ENCODE data around the gene TRPC4AP. TPM values are rescaled to one million over a fixed set of nuclear protein-coding genes. Genes with fewer than 3 reads are reported as not detected.
"Not testable (repeated sequence)": the region's sequence is repeated elsewhere in the genome, so short reads cannot be mapped to it uniquely, and the experiment has no call there.

The TRPC4AP gene
- total RNA-seq, 3 donors from 2014 or later (not counting 1 experiment from before 2014, with no cell fraction given): 72.3 to 79.0 (median 74.4) TPM

DNA sequence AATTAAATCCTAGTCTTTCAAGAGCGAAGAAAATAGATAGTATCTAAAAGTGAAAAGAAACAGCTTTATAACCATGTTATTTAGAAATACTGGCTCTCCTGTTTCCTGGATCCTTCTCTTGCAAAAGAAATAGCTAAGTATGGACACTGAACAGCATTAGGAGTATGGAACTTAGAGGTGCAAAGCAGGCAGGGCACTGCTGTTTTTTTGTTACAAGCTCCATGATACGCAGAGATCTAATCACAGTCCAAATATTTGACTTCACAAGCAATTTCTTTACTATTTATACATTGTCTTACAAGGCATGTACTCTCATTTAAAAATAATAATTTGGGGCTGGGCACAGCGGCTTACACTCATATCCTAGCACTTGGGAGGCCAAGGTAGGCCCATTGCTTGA lies 7.6 kb downstream of the TRPC4AP start:
- no peaks in the 10 kb centered on the region for H3K36me3 Mint-ChIP-seq
- DNase-seq (no peak), ATAC-seq (no peak)
- no peaks in the 10 kb centered on the region for H3K9me3 Mint-ChIP-seq
- Histone ChIP-seq H3K36me3 (ENCODE audit: control insufficient read depth, insufficient read depth, low read length) (peaks cover 5% of the 10 kb centered on the region), H3K4me1 (ENCODE audit: control insufficient read depth, insufficient read depth, low read length) (peaks cover 19% of the 10 kb centered on the region), H3K27ac (ENCODE audit: low read length) (peak overlapping the region; percentile 1), H3K9me3 (ENCODE audit: control insufficient read depth, insufficient read depth, low read length) (no peaks in the 10 kb centered on the region), H3K4me3 (ENCODE audit: low read length) (no peak overlapping the region), H3K27me3 (ENCODE audit: control insufficient read depth, insufficient read depth, low read length) (no peaks in the 10 kb centered on the region)
- intact Hi-C loops (cut with micrococcal nuclease): no loop called here
- H3K27ac Mint-ChIP-seq: peak overlapping the region; percentile 74 to 80
- TF ChIP-seq, protein P1, sequence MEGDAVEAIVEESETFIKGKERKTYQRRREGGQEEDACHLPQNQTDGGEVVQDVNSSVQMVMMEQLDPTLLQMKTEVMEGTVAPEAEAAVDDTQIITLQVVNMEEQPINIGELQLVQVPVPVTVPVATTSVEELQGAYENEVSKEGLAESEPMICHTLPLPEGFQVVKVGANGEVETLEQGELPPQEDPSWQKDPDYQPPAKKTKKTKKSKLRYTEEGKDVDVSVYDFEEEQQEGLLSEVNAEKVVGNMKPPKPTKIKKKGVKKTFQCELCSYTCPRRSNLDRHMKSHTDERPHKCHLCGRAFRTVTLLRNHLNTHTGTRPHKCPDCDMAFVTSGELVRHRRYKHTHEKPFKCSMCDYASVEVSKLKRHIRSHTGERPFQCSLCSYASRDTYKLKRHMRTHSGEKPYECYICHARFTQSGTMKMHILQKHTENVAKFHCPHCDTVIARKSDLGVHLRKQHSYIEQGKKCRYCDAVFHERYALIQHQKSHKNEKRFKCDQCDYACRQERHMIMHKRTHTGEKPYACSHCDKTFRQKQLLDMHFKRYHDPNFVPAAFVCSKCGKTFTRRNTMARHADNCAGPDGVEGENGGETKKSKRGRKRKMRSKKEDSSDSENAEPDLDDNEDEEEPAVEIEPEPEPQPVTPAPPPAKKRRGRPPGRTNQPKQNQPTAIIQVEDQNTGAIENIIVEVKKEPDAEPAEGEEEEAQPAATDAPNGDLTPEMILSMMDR (IDR thresholded peaks at IDR 0.05): no peak
- H3K27me3 Mint-ChIP-seq (ENCODE audit: low read depth in 2 of 2): no peaks in the 10 kb centered on the region
- peaks cover 43 to 56% of the 10 kb centered on the region in 2 donors for H3K4me1 Mint-ChIP-seq
- 91% methylated on average over 2 of the region's 3 CpGs for WGBS (ENCODE audit: insufficient coverage)
- H3K4me3 Mint-ChIP-seq: no peak overlapping the region

DNA sequence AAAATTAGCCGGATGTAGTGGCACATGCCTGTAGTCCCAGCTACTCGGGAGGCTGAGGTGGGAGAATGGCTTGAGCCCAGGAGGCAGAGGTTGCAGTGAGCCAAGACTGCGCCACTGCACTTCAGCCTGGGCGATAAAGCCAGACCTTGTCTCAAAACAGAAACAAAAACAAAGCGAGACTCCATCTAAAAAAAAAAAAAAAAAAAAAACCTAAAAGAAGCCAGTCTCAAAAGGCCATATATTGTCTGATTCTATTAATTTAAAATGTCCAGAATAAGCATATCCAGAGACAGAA lies 12.3 kb downstream of the TRPC4AP start:
- H3K4me1 Mint-ChIP-seq: peaks cover 46 to 52% of the 10 kb centered on the region in 2 donors

DNA sequence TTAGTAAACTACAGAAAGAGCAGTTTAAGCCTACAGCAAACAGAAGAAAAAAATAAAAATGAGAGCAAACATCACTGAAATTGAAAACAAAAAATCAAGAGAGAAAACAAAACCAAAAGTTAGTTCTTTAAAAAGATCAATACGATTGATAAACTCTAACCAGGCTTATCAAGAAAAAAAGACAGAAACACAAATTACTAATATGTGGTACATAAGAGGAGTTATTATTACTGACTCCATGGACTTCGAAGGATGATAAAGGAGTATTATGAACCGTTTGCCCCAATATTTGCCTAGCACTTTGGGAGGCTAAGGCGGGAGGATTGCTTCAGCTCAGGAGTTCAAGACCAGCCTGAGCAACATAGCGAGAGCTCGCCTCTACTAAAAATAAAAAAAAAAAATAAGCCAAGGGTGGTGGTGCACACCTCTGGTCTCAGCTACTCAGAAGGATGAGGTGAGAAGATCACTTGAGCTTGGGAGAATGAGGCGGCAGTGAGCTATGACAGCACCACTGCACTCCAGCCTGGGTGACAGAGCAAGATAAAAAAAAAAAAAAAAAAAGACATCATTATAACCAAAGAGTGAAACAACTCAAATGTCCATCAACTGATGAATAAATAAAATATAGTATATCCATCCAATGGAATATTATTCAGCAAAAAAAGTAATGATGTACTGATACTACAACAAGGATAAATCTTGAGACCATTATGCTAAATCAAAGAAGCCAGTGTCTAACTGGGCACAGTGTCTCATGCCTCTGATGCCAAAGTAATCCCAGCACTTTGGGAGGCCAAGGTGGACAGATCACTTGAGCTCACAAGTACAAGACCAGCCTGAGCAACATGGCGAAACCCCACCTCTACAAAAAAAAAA lies 12.9 kb downstream of the TRPC4AP start:
- ATAC-seq (peak; percentile 89 to 94 (median 90)), DNase-seq (peak in 1 of 2 donors; percentile 31)
- Histone ChIP-seq H3K36me3 (ENCODE audit: control insufficient read depth, insufficient read depth, low read length) (peaks cover 14% of the 10 kb centered on the region), H3K4me1 (ENCODE audit: control insufficient read depth, insufficient read depth, low read length) (peaks cover 14% of the 10 kb centered on the region), H3K4me3 (ENCODE audit: low read length) (no peak overlapping the region), H3K9me3 (ENCODE audit: control insufficient read depth, insufficient read depth, low read length) (no peaks in the 10 kb centered on the region), H3K27me3 (ENCODE audit: control insufficient read depth, insufficient read depth, low read length) (no peaks in the 10 kb centered on the region), H3K27ac (ENCODE audit: low read length) (peak overlapping the region; percentile 61)
- no peaks in the 10 kb centered on the region for H3K27me3 Mint-ChIP-seq (ENCODE audit: low read depth in 2 of 2)
- 91% methylated on average over 6 of the region's 8 CpGs for WGBS (ENCODE audit: insufficient coverage)
- H3K36me3 Mint-ChIP-seq: peaks cover 19% of the 10 kb centered on the region
- TF ChIP-seq, protein P1 (IDR thresholded peaks at IDR 0.05): no peak
- peak overlapping the region; percentile 70 to 88 for H3K27ac Mint-ChIP-seq
- H3K4me1 Mint-ChIP-seq: peaks cover 40 to 46% of the 10 kb centered on the region in 2 donors
- intact Hi-C loops (cut with micrococcal nuclease): no loop called here
- H3K4me3 Mint-ChIP-seq: peak overlapping the region; percentile 78
- no peaks in the 10 kb centered on the region for H3K9me3 Mint-ChIP-seq

More for the DNA sequence above, 12.3 kb downstream of the TRPC4AP start:
- H3K9me3 Mint-ChIP-seq; H3K27me3 Mint-ChIP-seq (ENCODE audit: low read depth in 2 of 2); H3K4me3 ChIP-seq (ENCODE audit: low read length); H3K27me3 ChIP-seq (ENCODE audit: control insufficient read depth, insufficient read depth, low read length); DNase-seq; H3K9me3 ChIP-seq (ENCODE audit: control insufficient read depth, insufficient read depth, low read length); intact Hi-C loops (cut with micrococcal nuclease): not testable (repeated sequence)
- 57% methylated on average over 5 of the region's 5 CpGs for WGBS (ENCODE audit: insufficient coverage)
- peak overlapping the region; percentile 70 to 88 for H3K27ac Mint-ChIP-seq
- H3K4me3 Mint-ChIP-seq: peak overlapping the region; percentile 78
- peaks cover 14% of the 10 kb centered on the region for H3K36me3 ChIP-seq (ENCODE audit: control insufficient read depth, insufficient read depth, low read length)
- H3K36me3 Mint-ChIP-seq: peaks cover 17% of the 10 kb centered on the region
- ATAC-seq: peak; percentile 51 to 67 (median 63)
- peaks cover 17% of the 10 kb centered on the region for H3K4me1 ChIP-seq (ENCODE audit: control insufficient read depth, insufficient read depth, low read length)
- H3K27ac ChIP-seq (ENCODE audit: low read length): peak overlapping the region; percentile 61

DNA sequence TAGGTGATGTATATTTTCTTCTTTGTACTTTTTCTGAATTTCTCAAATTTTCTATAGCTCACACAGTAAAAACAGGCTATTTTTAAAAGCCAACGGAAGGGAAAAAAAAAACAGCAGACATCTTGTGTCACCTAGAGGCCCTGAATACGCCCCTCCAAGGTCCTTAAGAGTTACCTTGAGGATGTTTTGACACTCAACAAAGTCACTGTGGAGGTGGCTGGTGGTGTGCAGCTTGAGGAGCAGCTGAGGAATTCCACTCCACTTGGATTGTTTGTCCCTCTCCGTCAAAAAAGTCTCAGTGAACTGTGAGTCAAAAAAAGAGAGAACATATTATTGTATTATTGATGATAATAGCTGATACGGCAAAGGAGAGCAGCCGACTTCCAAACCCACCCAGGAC lies 14.7 kb downstream of the TRPC4AP start:
- no peaks in the 10 kb centered on the region for H3K9me3 ChIP-seq (ENCODE audit: control insufficient read depth, insufficient read depth, low read length)
- H3K27ac ChIP-seq (ENCODE audit: low read length): no peak overlapping the region
- Mint-ChIP-seq H3K4me3 (no peak overlapping the region), H3K9me3 (no peaks in the 10 kb centered on the region), H3K4me1 (peaks cover 42 to 48% of the 10 kb centered on the region in 2 donors), H3K36me3 (peaks cover 19% of the 10 kb centered on the region), H3K27me3 (ENCODE audit: low read depth in 2 of 2) (no peaks in the 10 kb centered on the region), H3K27ac (peak overlapping the region; percentile 70 to 88)
- no peak for ATAC-seq
- intact Hi-C loops (cut with micrococcal nuclease): no loop called here
- no peak for DNase-seq
- peaks cover 14% of the 10 kb centered on the region for H3K36me3 ChIP-seq (ENCODE audit: control insufficient read depth, insufficient read depth, low read length)
- TF ChIP-seq, protein P1 (IDR thresholded peaks at IDR 0.05): no peak
- H3K4me1 ChIP-seq (ENCODE audit: control insufficient read depth, insufficient read depth, low read length): peaks cover 14% of the 10 kb centered on the region
- H3K4me3 ChIP-seq (ENCODE audit: low read length): no peak overlapping the region
- 96% methylated on average over 3 of the region's 5 CpGs for WGBS (ENCODE audit: insufficient coverage)
- H3K27me3 ChIP-seq (ENCODE audit: control insufficient read depth, insufficient read depth, low read length): no peaks in the 10 kb centered on the region
